HCT116 (cell line): ENCODE measurements around the gene OR2AE1. TPM values are rescaled to one million over a fixed set of nuclear protein-coding genes. Genes with fewer than 3 reads are reported as not detected.

ENCODE experiments used
- ATAC-seq: fragments of 200-7000 bp; cut with Tn5 transposase; 2 replicates; pipeline ENCODE4 v1.9.1; 2020; ENCODE audit warnings: mild to moderate bottlenecking, moderate library complexity
- Bru-seq: library from RNA; stranded (reverse); fragments of 400-500 nt; gene quantifications from one replicate; lab custom pipeline; 2021; lab: Mats Ljungman, UMichigan
- BruChase-seq, 2 experiments: library from RNA; stranded (reverse); fragments of 400-500 nt; gene quantifications; one replicate each; lab custom pipeline; 2021; lab: Mats Ljungman, UMichigan
- BruUV-seq: library from RNA; stranded (reverse); fragments of 400-500 nt; replicated peaks from 2 replicates; lab custom pipeline; 2021; lab: Mats Ljungman, UMichigan
- CTCF ChIA-PET: fragments of 300-600 bp; sonication (Branson Sonifier 250); formaldehyde crosslinking; loops from one replicate; lab custom pipeline; 2021; ENCODE audit warnings: antibody characterized with exemption; lab: Charles Lee
- POLR2A ChIA-PET: fragments of 300-600, 350-600 bp; sonication (Branson Sonifier 250); formaldehyde crosslinking; loops from one replicate; lab custom pipeline; 2021; ENCODE audit warnings: antibody characterized with exemption; lab: Charles Lee
- RAD21 ChIA-PET, 2 experiments: fragments of 300-600 bp; sonication (Branson Sonifier 250); formaldehyde crosslinking; loops; one replicate each; lab custom pipeline; 2023; ENCODE audit warnings: low total read pairs in 2 of 2; ENCODE audit not compliant: uncharacterized antibody in 2 of 2, unreplicated experiment in 2 of 2, low non-redundant PET in 1 of 2; lab: Charles Lee
- DNase-seq: peaks from one replicate; pipeline ENCODE4 v3.0.0-alpha.2; 2010; ENCODE audit warnings: low read depth, low spot score
- H2AFZ ChIP-seq: fragments of 200-600 bp; shearing (Covaris generic), sonication (generic); 2 replicates; pipeline ENCODE4 v1.6.1; 2017; ENCODE audit warnings: low read depth, mixed run types, mixed read lengths, antibody characterized with exemption, low read length; ENCODE audit not compliant: poor library complexity, severe bottlenecking
- H3K27ac ChIP-seq: 2 replicates; pipeline ENCODE4 v1.5.1; 2012; ENCODE audit warnings: low read depth, low read length
- H3K27me3 ChIP-seq: fragments of 200-600 bp; sonication (generic); 2 replicates; pipeline ENCODE4 v1.6.1; 2016; ENCODE audit warnings: mixed run types, low read length, mixed read lengths; ENCODE audit not compliant: insufficient read depth
- H3K36me3 ChIP-seq, 2 experiments: fragments of 200-500 bp in 1 of 2; fragments of 200-600 bp in 1 of 2; sonication (Bioruptor generic) in 1 of 2; sonication (generic) in 1 of 2; 2 replicates each; pipeline versions ENCODE4 v1.5.1 to v1.6.1; 2014 to 2016; ENCODE audit warnings: low read length in 2 of 2, inconsistent platforms in 1 of 2, mixed read lengths in 1 of 2, mixed run types in 1 of 2; ENCODE audit not compliant: insufficient read depth in 2 of 2, control insufficient read depth in 1 of 2
- H3K4me1 ChIP-seq, 2 experiments: fragments of 200-600 bp in 1 of 2; sonication (generic) in 1 of 2; 2 replicates each; pipeline versions ENCODE4 v1.5.1 to v1.6.1; 2012 to 2017; ENCODE audit warnings: low read length in 2 of 2, inconsistent platforms in 1 of 2, mild to moderate bottlenecking in 1 of 2, mixed read lengths in 1 of 2, mixed run types in 1 of 2, moderate library complexity in 1 of 2; ENCODE audit not compliant: insufficient read depth in 2 of 2, control insufficient read depth in 1 of 2
- H3K4me2 ChIP-seq: fragments of 200-600 bp; sonication (generic); 2 replicates; pipeline ENCODE4 v1.6.1; 2017; ENCODE audit warnings: mixed run types, low read length, mixed read lengths
- H3K4me3 ChIP-seq, 2 experiments: fragments of 200-600 bp in 1 of 2; sonication (generic) in 1 of 2; replicated peaks in 1 of 2; 2 replicates each; pipeline ENCODE4 v1.5.1; 2011 to 2016; ENCODE audit warnings: low read length in 2 of 2, control low read depth in 1 of 2, low read depth in 1 of 2, mild to moderate bottlenecking in 1 of 2, mixed read lengths in 1 of 2, mixed run types in 1 of 2
- H3K79me2 ChIP-seq: fragments of 200-600 bp; sonication (generic); 2 replicates; pipeline ENCODE4 v1.6.1; 2017; ENCODE audit warnings: mild to moderate bottlenecking, mixed run types, low read length, moderate library complexity, mixed read lengths; ENCODE audit not compliant: insufficient read depth
- H3K9ac ChIP-seq: fragments of 200-600 bp; sonication (generic); 2 replicates; pipeline ENCODE4 v1.6.1; 2016; ENCODE audit warnings: low read length, mixed read lengths
- H3K9me2 ChIP-seq: fragments of 200-600 bp; sonication (generic), shearing (Covaris generic); 2 replicates; pipeline ENCODE4 v1.6.1; 2017; ENCODE audit warnings: mixed run types, mild to moderate bottlenecking, moderate library complexity; ENCODE audit not compliant: insufficient read depth
- H3K9me3 ChIP-seq, 2 experiments: fragments of 200-500 bp in 1 of 2; fragments of 200-600 bp in 1 of 2; sonication (Bioruptor generic) in 1 of 2; sonication (generic) in 1 of 2; 2 replicates each; pipeline ENCODE4 v1.6.1; 2014 to 2017; ENCODE audit warnings: low read length in 2 of 2, mixed read lengths in 2 of 2, inconsistent platforms in 1 of 2, low read depth in 1 of 2, mild to moderate bottlenecking in 1 of 2, mixed run types in 1 of 2, moderate library complexity in 1 of 2; ENCODE audit not compliant: control insufficient read depth in 1 of 2, insufficient read depth in 1 of 2
- H4K20me1 ChIP-seq: fragments of 200-600 bp; sonication (generic), shearing (Covaris generic); 2 replicates; pipeline ENCODE4 v1.6.1; 2017; ENCODE audit warnings: mixed run types, mild to moderate bottlenecking, moderate library complexity; ENCODE audit not compliant: insufficient read depth
- CEBPB ChIP-seq: IDR thresholded peaks from 2 replicates; pipeline ENCODE4 v1.6.1; 2012; ENCODE audit warnings: low read depth
- EGR1 ChIP-seq: IDR thresholded peaks from 2 replicates; pipeline ENCODE4 v1.6.1; 2012; ENCODE audit warnings: low read depth
- EZH2 ChIP-seq: fragments of 200-600 bp; sonication (generic); IDR thresholded peaks from 2 replicates; pipeline ENCODE4 v1.6.1; 2017; ENCODE audit warnings: antibody characterized with exemption, mixed run types
- JUND ChIP-seq: IDR thresholded peaks from 2 replicates; pipeline ENCODE4 v1.6.1; 2012
- RAD21 ChIP-seq: IDR thresholded peaks from 2 replicates; pipeline ENCODE4 v1.6.1; 2012; ENCODE audit warnings: low read depth, mild to moderate bottlenecking
- REST ChIP-seq: IDR thresholded peaks from 2 replicates; pipeline ENCODE4 v1.6.1; 2012; ENCODE audit warnings: low read depth
- SIN3A ChIP-seq: IDR thresholded peaks from 2 replicates; pipeline ENCODE4 v1.6.1; 2012; ENCODE audit warnings: low read depth
- SRF ChIP-seq: IDR thresholded peaks from 2 replicates; pipeline ENCODE4 v1.6.1; 2012; ENCODE audit warnings: low read depth
- TCF7L2 ChIP-seq: IDR thresholded peaks from 2 replicates; pipeline ENCODE4 v1.7.0; 2011; ENCODE audit warnings: borderline replicate concordance, inconsistent platforms; ENCODE audit not compliant: insufficient read depth, insufficient read length; ENCODE audit errors: extremely low read depth
- YY1 ChIP-seq: IDR thresholded peaks from 2 replicates; pipeline ENCODE4 v1.6.1; 2011; ENCODE audit warnings: low read length, low read depth, moderate library complexity, mild to moderate bottlenecking; ENCODE audit not compliant: insufficient replicate concordance; ENCODE audit errors: extremely low read depth
- ZNF274 ChIP-seq: fragments of 200-500 bp; sonication (Bioruptor generic); IDR thresholded peaks from 2 replicates; pipeline ENCODE4 v1.6.1; 2014; ENCODE audit warnings: mild to moderate bottlenecking, low read depth, low read length, inconsistent platforms
- intact Hi-C: fragments of 100-400 bp; cut with micrococcal nuclease; formaldehyde crosslinking; loops from 2 replicates; pipeline ENCODE4 v1.10.0; 2022
- long read RNA-seq: library from polyadenylated mRNA; unstranded; transcript quantifications from one replicate; pipeline ENCODE4 v2.0.0, GENCODE V29; 2021; ENCODE audit not compliant: unreplicated experiment
- polyA plus RNA-seq: library from polyadenylated mRNA; unstranded; fragments of >200 nt; gene quantifications from 2 replicates; pipeline ENCODE4 v1.2.1, GENCODE V29; 2012; ENCODE audit warnings: missing spikeins
- total RNA-seq: library from RNA; stranded (reverse); gene quantifications from one replicate; pipeline ENCODE4 v1.2.1, GENCODE V29; 2021; ENCODE audit not compliant: unreplicated experiment
- TF ChIP-seq, protein P1 (sequence below): IDR thresholded peaks from 2 replicates; pipeline ENCODE4 v1.6.1; 2011; ENCODE audit warnings: mild to moderate bottlenecking, low read length, moderate library complexity; ENCODE audit not compliant: insufficient replicate concordance; ENCODE audit errors: extremely low read depth
- TF ChIP-seq, protein P2 (sequence below): IDR thresholded peaks from 2 replicates; pipeline ENCODE4 v1.6.1; 2012

OR2AE1 gene, protein sequence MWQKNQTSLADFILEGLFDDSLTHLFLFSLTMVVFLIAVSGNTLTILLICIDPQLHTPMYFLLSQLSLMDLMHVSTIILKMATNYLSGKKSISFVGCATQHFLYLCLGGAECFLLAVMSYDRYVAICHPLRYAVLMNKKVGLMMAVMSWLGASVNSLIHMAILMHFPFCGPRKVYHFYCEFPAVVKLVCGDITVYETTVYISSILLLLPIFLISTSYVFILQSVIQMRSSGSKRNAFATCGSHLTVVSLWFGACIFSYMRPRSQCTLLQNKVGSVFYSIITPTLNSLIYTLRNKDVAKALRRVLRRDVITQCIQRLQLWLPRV
- total RNA-seq (not detected), Bru-seq, nascent RNA (percentile 29 among the genes with signal in this experiment), BruChase-seq, experiment 1, labeled RNA remaining after a 6-hour chase (percentile 52 among the genes with signal in this experiment), BruChase-seq, experiment 2, labeled RNA remaining after a 2-hour chase (percentile 41 among the genes with signal in this experiment)
- not detected in 2 replicates for polyA plus RNA-seq
- long read RNA-seq, result 0 reads

- CTCF ChIA-PET, result no interaction called here
- intact Hi-C loops, result no loop called here
- H3K4me1 ChIP-seq, result no peaks in the 10 kb centered on the region
- H3K27me3 ChIP-seq, result peaks cover 5% of the 10 kb centered on the region; the same call in 1 of the 2 replicates
- no peak for TF ChIP-seq TCF7L2
- no peak for TF ChIP-seq YY1
- no peak for TF ChIP-seq SIN3A
- TF ChIP-seq, protein P1, sequence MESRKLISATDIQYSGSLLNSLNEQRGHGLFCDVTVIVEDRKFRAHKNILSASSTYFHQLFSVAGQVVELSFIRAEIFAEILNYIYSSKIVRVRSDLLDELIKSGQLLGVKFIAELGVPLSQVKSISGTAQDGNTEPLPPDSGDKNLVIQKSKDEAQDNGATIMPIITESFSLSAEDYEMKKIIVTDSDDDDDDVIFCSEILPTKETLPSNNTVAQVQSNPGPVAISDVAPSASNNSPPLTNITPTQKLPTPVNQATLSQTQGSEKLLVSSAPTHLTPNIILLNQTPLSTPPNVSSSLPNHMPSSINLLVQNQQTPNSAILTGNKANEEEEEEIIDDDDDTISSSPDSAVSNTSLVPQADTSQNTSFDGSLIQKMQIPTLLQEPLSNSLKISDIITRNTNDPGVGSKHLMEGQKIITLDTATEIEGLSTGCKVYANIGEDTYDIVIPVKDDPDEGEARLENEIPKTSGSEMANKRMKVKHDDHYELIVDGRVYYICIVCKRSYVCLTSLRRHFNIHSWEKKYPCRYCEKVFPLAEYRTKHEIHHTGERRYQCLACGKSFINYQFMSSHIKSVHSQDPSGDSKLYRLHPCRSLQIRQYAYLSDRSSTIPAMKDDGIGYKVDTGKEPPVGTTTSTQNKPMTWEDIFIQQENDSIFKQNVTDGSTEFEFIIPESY, result no peak
- no peak for TF ChIP-seq EZH2
- no peak for TF ChIP-seq SRF
- no peak for TF ChIP-seq JUND
- no peak for TF ChIP-seq ZNF274
- no peak for TF ChIP-seq CEBPB
- TF ChIP-seq EGR1, result no peak
- TF ChIP-seq REST, result no peak
- TF ChIP-seq, protein P2, sequence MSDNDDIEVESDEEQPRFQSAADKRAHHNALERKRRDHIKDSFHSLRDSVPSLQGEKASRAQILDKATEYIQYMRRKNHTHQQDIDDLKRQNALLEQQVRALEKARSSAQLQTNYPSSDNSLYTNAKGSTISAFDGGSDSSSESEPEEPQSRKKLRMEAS, result no peak
- no peak for TF ChIP-seq RAD21
- TF ChIP-seq, all 23 proteins: peak for 0
- H3K4me2 ChIP-seq, result no peak within 1 kb of the TSS
- H2AFZ ChIP-seq, result no peak within 1 kb of the TSS
- H3K9me2 ChIP-seq, result no peaks in the 10 kb centered on the region
- RAD21 ChIA-PET, result no interaction called here
- no peaks in the 10 kb centered on the region for H3K9me3 ChIP-seq
- no peaks in the 10 kb centered on the region for H3K79me2 ChIP-seq
- POLR2A ChIA-PET, result interaction anchor here (0.6 kb wide), 1 partner anchor 12 kb away, joined by 3 read pairs; no protein-coding TSS in a partner anchor
- no peak within 1 kb of the TSS for H3K4me3 ChIP-seq
- no peaks in the 10 kb centered on the region for H3K36me3 ChIP-seq
- H3K27ac ChIP-seq, result no peak within 1 kb of the TSS
- H4K20me1 ChIP-seq, result no peaks in the 10 kb centered on the region
- no peak for ATAC-seq
- H3K9ac ChIP-seq, result no peak within 1 kb of the TSS
- DNase-seq, result no peak
- no TSS peak for BruUV-seq
These were observed at the start of gene OR2AE1 for GRCh38 chr7:99876933-99877332. Gene OR2AE1, minus strand, starts transcription at chr7:99877033. Its CDS starts 0 bp downstream, at chr7:99877033.
